H54 (cell line): ENCODE data around the gene SOWAHC.
"Not testable (repeated sequence)": the region's sequence is repeated elsewhere in the genome, so short reads cannot be mapped to it uniquely, and the experiment has no call there.

Experiments
- DNase-seq: peaks from one replicate; pipeline ENCODE4 v3.0.0; 2011; ENCODE audit warnings: low spot score, mixed read lengths; ENCODE audit not compliant: insufficient read length
- FAIRE-seq: peaks from 3 replicates; lab custom pipeline; 2011; peaks lifted over from hg19 to GRCh38; lab: Jason Lieb, UNC
- POLR2A ChIP-seq: IDR thresholded peaks from 2 replicates; pipeline ENCODE4 v1.6.1; 2011; ENCODE audit warnings: low read depth, mild to moderate bottlenecking, low read length

Gene SOWAHC

GRCh38 chr2:109607766-109608165 lies 6.4 kb upstream of the SOWAHC start:
- DNase-seq (no peak), FAIRE-seq (peak; percentile 80)
- TF ChIP-seq POLR2A = no peak

GRCh38 chr2:109609352-109610024 lies 4.7 kb upstream of the SOWAHC start:
- DNase-seq (no peak), FAIRE-seq (peak; percentile 82)
- no peak for TF ChIP-seq POLR2A

GRCh38 chr2:109611467-109612095 lies 2.6 kb upstream of the SOWAHC start:
- DNase-seq (no peak), FAIRE-seq (peak; percentile 52)
- TF ChIP-seq POLR2A = no peak

GRCh38 chr2:109613081-109613921 lies 863 bp upstream of the SOWAHC start:
- TF ChIP-seq POLR2A = peak; percentile 84
- DNase-seq (peak; percentile 30), FAIRE-seq (no peak)

- no peak for FAIRE-seq
- no peak for DNase-seq
Observed at GRCh38 chr2:109614715-109615636, 812 bp downstream of the SOWAHC start.

GRCh38 chr2:109615637-109616144 lies 1.5 kb downstream of the SOWAHC start:
- no peak for TF ChIP-seq POLR2A
- no peak for FAIRE-seq
- no peak for DNase-seq

More at GRCh38 chr2:109614715-109615636, 812 bp downstream of the SOWAHC start:
- TF ChIP-seq POLR2A = no peak

- DNase-seq (no peak), FAIRE-seq (no peak)
- TF ChIP-seq POLR2A = no peak
Observed at GRCh38 chr2:109616184-109616583, 2.0 kb downstream of the SOWAHC start.

- no peak for FAIRE-seq
- no peak for TF ChIP-seq POLR2A
Observed at GRCh38 chr2:109619032-109619615, 5.0 kb downstream of the SOWAHC start.

GRCh38 chr2:109623297-109623696 lies 9.1 kb downstream of the SOWAHC start:
- FAIRE-seq = no peak
- DNase-seq = no peak
- no peak for TF ChIP-seq POLR2A

More at GRCh38 chr2:109619032-109619615, 5.0 kb downstream of the SOWAHC start:
- DNase-seq = no peak

- FAIRE-seq (no peak), DNase-seq (no peak)
- TF ChIP-seq POLR2A = no peak
Observed at GRCh38 chr2:109623923-109624322, 9.8 kb downstream of the SOWAHC start.

GRCh38 chr2:109624339-109624738 lies 10.2 kb downstream of the SOWAHC start:
- TF ChIP-seq POLR2A = no peak
- DNase-seq (no peak), FAIRE-seq (no peak)

- not testable (repeated sequence) for DNase-seq, FAIRE-seq
Observed at GRCh38 chr2:109628321-109628720, 14.2 kb downstream of the SOWAHC start.

GRCh38 chr2:109629867-109630266 lies 15.7 kb downstream of the SOWAHC start:
- no peak for DNase-seq
- no peak for TF ChIP-seq POLR2A

More at GRCh38 chr2:109629867-109630266, 15.7 kb downstream of the SOWAHC start:
- no peak for FAIRE-seq
